ENCODE data around the gene COQ5. TPM values are rescaled to one million over a fixed set of nuclear protein-coding genes. Genes with fewer than 3 reads are reported as not detected.
"Not testable (repeated sequence)": the region's sequence is repeated elsewhere in the genome, so short reads cannot be mapped to it uniquely, and the experiment has no call there.

Gene COQ5
- total RNA-seq, 1 donor from 2014 or later: 35.6 TPM

DNA sequence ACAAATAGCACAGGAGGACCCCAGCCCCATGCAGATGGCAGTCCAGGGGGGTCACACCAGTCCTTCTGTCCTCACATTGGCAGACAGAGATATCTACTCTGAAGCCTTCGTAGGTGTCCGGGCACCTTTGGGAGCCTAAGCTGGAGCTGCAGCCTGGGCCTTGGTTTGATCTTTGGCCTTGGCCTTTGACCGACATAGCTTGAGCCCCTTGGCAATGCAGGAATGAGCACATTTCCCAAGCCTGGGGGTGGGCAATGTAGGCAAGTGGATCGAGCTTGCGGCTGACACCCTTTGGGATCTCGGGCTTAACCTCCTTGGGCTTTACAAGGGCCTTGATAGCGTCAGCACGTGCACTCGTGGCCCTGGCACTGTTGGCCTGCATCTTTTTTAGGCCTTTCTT lies 6.4 kb downstream of the COQ5 start:
- TF ChIP-seq CTCF (conservative IDR thresholded peaks at IDR 0.05): no peak
- H3K27ac Mint-ChIP-seq: no peak overlapping the region
- H3K4me3 Mint-ChIP-seq: no peak overlapping the region
- DNase-seq (ENCODE audit: extremely low spot score, unreplicated experiment): no peak
- H3K36me3 Mint-ChIP-seq: no peaks in the 10 kb centered on the region
- H3K27me3 Mint-ChIP-seq: no peaks in the 10 kb centered on the region
- H3K4me1 Mint-ChIP-seq (ENCODE audit: unreplicated experiment): peaks cover 5% of the 10 kb centered on the region
- no peaks in the 10 kb centered on the region for H3K9me3 Mint-ChIP-seq

DNA sequence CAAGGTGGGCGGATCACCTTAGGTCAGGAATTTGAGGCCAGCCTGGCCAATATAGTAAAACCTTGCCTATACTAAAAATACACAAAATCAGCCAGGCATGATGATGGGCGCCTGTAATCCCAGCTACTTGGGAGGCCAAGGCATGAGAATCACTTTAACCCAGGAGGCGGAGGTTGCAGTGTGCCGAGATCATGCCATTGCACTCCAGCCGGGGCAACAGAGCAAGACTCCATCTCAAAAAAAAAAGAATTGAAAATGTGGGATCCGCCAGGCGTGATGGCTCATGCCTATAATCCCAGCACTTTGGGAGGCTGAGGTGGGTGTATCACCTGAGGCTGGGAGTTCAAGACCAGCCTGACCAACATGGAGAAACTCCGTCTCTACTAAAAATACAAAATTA lies 9.6 kb downstream of the COQ5 start:
- not testable (repeated sequence) for DNase-seq (ENCODE audit: extremely low spot score, unreplicated experiment); H3K27me3 Mint-ChIP-seq

GRCh38 chr12:120515496-120515895 lies 13.5 kb downstream of the COQ5 start:
- no peaks in the 10 kb centered on the region for H3K27me3 Mint-ChIP-seq
- H3K27ac Mint-ChIP-seq: no peak overlapping the region
- no peak for DNase-seq (ENCODE audit: extremely low spot score, unreplicated experiment)
- H3K36me3 Mint-ChIP-seq: peaks cover 13% of the 10 kb centered on the region
- TF ChIP-seq CTCF (conservative IDR thresholded peaks at IDR 0.05): no peak
- H3K4me1 Mint-ChIP-seq (ENCODE audit: unreplicated experiment): no peaks in the 10 kb centered on the region
- H3K4me3 Mint-ChIP-seq: no peak overlapping the region
- H3K9me3 Mint-ChIP-seq: no peaks in the 10 kb centered on the region

More for the DNA sequence above, 9.6 kb downstream of the COQ5 start:
- H3K36me3 Mint-ChIP-seq; H3K4me1 Mint-ChIP-seq (ENCODE audit: unreplicated experiment); H3K4me3 Mint-ChIP-seq; H3K27ac Mint-ChIP-seq; H3K9me3 Mint-ChIP-seq: not testable (repeated sequence)

- no peaks in the 10 kb centered on the region for H3K27me3 Mint-ChIP-seq
- no peaks in the 10 kb centered on the region for H3K9me3 Mint-ChIP-seq
- peaks cover 17% of the 10 kb centered on the region for H3K36me3 Mint-ChIP-seq
- peak overlapping the region; percentile 40 for H3K27ac Mint-ChIP-seq
- H3K4me3 Mint-ChIP-seq: no peak overlapping the region
- TF ChIP-seq CTCF (conservative IDR thresholded peaks at IDR 0.05): no peak
- no peak for DNase-seq (ENCODE audit: extremely low spot score, unreplicated experiment)
- no peaks in the 10 kb centered on the region for H3K4me1 Mint-ChIP-seq (ENCODE audit: unreplicated experiment)
Measured at GRCh38 chr12:120514002-120514401, 15.0 kb downstream of the COQ5 start.

- peaks cover 14% of the 10 kb centered on the region for H3K36me3 Mint-ChIP-seq
- H3K27me3 Mint-ChIP-seq: no peaks in the 10 kb centered on the region
- no peak overlapping the region for H3K27ac Mint-ChIP-seq
- DNase-seq (ENCODE audit: extremely low spot score, unreplicated experiment): no peak
- no peaks in the 10 kb centered on the region for H3K4me1 Mint-ChIP-seq (ENCODE audit: unreplicated experiment)
- no peaks in the 10 kb centered on the region for H3K9me3 Mint-ChIP-seq
- TF ChIP-seq CTCF (conservative IDR thresholded peaks at IDR 0.05): no peak
- H3K4me3 Mint-ChIP-seq: no peak overlapping the region
Measured at GRCh38 chr12:120508537-120508936, 20.4 kb downstream of the COQ5 start.

DNA sequence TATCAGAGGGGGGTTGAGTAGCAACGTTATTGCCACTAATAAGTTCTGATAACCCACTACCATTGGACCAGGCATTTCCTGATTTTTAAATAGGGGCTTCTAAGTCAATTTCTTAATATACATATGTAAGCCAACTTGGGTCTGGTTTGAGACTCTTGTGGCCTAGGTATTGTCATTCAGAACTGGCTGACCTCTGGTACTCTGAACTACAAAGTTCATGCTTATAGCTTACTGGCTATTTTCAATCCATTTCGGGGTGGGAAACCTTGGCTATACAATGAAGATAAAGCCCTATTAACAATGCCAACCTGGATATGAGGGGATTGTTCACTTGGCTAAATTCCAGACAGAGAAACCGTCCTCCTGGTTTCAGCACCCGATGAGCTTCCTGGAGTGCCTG lies 24.4 kb downstream of the COQ5 start:
- Mint-ChIP-seq H3K9me3 (no peaks in the 10 kb centered on the region), H3K27ac (no peak overlapping the region), H3K4me1 (ENCODE audit: unreplicated experiment) (no peaks in the 10 kb centered on the region), H3K36me3 (peaks cover 15% of the 10 kb centered on the region), H3K27me3 (no peaks in the 10 kb centered on the region), H3K4me3 (no peak overlapping the region)
- no peak for DNase-seq (ENCODE audit: extremely low spot score, unreplicated experiment)
- TF ChIP-seq CTCF (conservative IDR thresholded peaks at IDR 0.05): no peak
